SH-SY5Y (cell line): ENCODE results near the gene FGF12.

Experiments
- GATA2 ChIP-seq: IDR thresholded peaks from 2 replicates; pipeline ENCODE4 v1.6.1; 2011; ENCODE audit warnings: mild to moderate bottlenecking, low read depth, low read length
- GATA3 ChIP-seq: IDR thresholded peaks from 2 replicates; pipeline ENCODE4 v1.6.1; 2011; ENCODE audit warnings: low read depth, mild to moderate bottlenecking, low read length, moderate library complexity

Gene FGF12

GRCh38 chr3:192639987-192640386, 87.4 kb downstream of the FGF12 start:
- TF ChIP-seq GATA3 (no peak), GATA2 (no peak)

- TF ChIP-seq GATA2 (no peak), GATA3 (no peak)
Observed at GRCh38 chr3:192637803-192638202, 89.5 kb downstream of the FGF12 start.

- no peak for TF ChIP-seq GATA3
Observed at GRCh38 chr3:192636517-192637444, 90.6 kb downstream of the FGF12 start.

GRCh38 chr3:192629429-192629828, 97.9 kb downstream of the FGF12 start:
- no peak for TF ChIP-seq GATA3
- no peak for TF ChIP-seq GATA2

- TF ChIP-seq GATA2 (no peak), GATA3 (no peak)
Observed at GRCh38 chr3:192621909-192622308, 105.4 kb downstream of the FGF12 start.

DNA sequence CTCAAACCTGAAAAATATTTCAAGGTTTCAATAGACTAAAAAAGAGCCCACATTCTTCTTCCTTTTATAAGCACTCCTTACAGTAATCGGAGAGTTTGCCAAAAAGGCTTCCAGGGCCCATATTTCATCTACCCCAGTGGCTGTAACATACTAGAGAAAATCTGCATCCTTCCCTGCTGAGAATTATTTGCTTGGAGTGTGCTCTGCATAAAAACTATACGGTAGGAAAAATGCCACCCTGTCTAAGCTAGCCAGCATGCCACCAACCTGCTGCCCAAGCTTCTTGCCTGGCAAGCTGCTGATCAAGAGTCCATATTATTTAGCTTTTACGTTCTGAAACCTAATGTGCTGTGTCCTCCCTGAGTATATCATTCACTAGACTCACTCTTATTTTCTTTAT, 107.1 kb downstream of the FGF12 start:
- TF ChIP-seq GATA2 = no peak
- no peak for TF ChIP-seq GATA3

DNA sequence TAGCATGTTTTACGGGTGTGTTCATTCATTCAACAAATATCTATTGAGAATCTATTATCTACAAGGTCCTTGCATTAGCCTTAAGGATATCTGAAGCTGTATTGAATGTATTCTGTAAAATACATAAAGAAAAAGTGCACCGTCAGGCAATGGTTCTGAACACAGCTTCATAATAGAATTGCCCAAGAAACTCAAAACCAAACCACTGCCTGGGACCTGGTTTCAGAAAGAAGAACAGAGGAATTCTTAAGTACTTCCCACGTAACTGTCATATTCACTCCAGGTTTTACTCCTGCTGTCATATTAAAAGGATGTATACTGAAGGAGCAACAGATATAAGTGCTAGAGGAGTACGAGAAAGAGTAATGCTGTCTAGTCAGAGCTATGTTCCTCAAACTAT, 115.9 kb downstream of the FGF12 start:
- no peak for TF ChIP-seq GATA3
- no peak for TF ChIP-seq GATA2

DNA sequence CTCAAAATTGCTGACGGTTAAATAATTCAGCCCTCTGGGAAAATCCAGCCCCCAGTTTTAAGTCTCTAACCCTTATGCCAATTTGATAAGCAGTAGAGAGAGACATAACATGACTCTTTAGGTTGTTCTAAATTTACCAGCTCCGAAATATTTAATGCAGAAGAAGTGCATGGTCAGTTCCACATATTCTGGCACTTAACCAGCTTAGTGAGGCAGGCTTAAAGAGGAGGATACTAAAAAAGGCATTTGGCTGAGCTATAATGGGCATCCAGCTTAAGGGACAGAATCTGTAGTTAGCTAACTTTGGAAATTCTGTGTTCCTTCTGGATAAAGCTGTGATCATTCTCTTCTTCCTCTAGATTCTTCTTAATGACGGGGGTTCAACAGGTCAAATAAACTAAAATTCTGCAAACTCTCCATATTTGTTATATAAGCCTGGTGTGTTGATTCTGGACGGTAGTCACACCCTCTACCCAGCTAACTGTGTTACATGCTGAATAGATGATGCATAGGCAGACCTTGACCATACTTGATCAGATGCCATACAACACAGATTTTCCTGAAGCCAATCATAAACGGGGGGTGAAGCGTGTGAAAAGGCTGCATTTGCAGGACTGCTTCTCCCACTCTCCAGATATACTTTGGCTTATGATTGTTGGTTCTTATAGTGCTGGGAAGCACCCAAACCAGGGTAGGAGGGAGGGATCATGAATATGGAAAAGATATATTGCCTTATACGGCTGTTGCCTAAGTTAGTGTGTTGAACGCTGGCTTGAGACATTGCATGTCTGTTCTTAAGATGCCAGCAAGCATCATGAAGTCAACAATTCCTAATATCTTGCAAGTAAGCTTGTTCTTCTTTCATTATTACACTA, 118.4 kb downstream of the FGF12 start:
- TF ChIP-seq GATA2 (no peak), GATA3 (no peak)

- TF ChIP-seq GATA2 (no peak), GATA3 (no peak)
Observed at GRCh38 chr3:192607798-192608197, 119.5 kb downstream of the FGF12 start.

DNA sequence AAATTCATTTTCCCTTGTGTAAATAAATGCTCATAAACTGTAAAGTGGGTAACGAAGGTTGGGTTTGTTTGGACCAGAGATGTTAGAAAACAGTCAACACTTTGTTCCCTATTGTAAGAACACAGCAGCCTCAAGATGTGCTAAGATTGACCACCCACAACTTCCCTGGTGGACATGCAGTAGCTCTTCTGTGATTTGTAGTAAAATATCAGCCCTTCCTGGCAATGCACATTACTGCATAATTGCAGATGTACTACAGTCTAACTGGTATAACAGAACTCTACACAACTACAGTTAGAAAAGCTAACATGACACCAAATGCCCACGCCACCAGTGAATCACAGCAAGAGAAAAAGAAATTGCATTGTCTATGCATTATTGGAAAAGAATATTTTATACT, 129.4 kb downstream of the FGF12 start:
- TF ChIP-seq GATA2 (no peak), GATA3 (no peak)

GRCh38 chr3:192597506-192597905, 129.8 kb downstream of the FGF12 start:
- TF ChIP-seq GATA3 (no peak), GATA2 (no peak)

DNA sequence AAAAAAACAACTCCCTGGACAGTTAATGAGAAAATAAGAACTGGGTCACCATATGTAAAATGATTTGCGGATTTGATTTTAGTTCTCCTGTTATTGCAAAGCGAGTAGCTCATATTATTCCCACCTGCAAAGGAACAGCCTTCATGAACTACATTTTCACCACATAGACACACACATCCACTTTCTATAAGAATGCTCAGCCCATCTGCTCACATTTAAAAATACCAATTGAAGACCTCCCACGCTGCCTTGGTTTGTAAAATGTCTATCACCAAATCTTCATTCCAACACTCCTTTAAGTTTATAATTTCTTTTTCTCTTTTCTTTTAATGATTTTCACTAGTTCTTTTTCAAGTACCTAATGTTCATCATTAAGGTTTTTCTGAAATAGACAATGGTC, 148.6 kb downstream of the FGF12 start:
- TF ChIP-seq GATA2 (no peak), GATA3 (no peak)

GRCh38 chr3:192577811-192578210, 149.5 kb downstream of the FGF12 start:
- no peak for TF ChIP-seq GATA3
- TF ChIP-seq GATA2 = no peak

DNA sequence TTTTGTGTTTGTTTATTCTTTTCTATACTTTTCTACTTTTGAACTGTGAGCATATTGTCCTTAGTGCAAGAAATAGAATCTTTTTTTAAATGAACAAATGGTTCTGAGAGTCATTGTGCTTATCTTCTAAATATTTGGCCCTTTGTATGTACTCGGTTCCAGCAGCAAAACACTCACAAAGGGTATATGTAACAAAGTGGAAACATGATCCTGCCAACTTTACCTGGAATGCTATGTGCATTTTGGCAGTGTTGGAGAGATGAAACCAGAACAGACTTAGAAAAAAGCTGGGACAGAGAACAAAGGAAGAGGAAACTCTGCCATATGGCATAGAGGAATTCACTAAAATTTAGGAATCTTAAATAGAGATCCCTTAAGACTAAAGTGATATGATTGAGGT, 150.1 kb downstream of the FGF12 start:
- TF ChIP-seq GATA2 (no peak), GATA3 (no peak)
